Central memory CD8-positive, alpha-beta T cell (primary cell): ENCODE measurements around the gene SPATA6L.

ENCODE experiments used
- ATAC-seq: fragments of 150-1000 bp; cut with Tn5 transposase; replicated peaks from 2 replicates; pipeline ENCODE4 v1.10.0; 2022; ENCODE audit warnings: mild to moderate bottlenecking, moderate FRiP score, moderate number of reproducible peaks; ENCODE audit not compliant: poor library complexity, severe bottlenecking; ENCODE audit errors: extremely low read depth
- DNase-seq, 2 donors: peaks; one replicate each; pipeline ENCODE4 v3.0.0; 2021; ENCODE audit warnings: low spot score in 2 of 2
- H3K27ac Mint-ChIP-seq: one replicate; pipeline ENCODE4 v1.8.0; 2022; ENCODE audit warnings: low read depth, mild to moderate bottlenecking, moderate library complexity, mixed read lengths
- H3K27me3 Mint-ChIP-seq: one replicate; pipeline ENCODE4 v1.8.0; 2022; ENCODE audit warnings: mixed read lengths
- H3K36me3 Mint-ChIP-seq: one replicate; pipeline ENCODE4 v1.8.0; 2022; ENCODE audit warnings: mild to moderate bottlenecking, moderate library complexity, mixed read lengths; ENCODE audit not compliant: insufficient read depth
- H3K4me1 Mint-ChIP-seq: one replicate; pipeline ENCODE4 v1.8.0; 2022; ENCODE audit warnings: mixed read lengths
- H3K4me3 Mint-ChIP-seq: one replicate; pipeline ENCODE4 v1.8.0; 2022; ENCODE audit warnings: mild to moderate bottlenecking, moderate library complexity, mixed read lengths
- H3K9me3 Mint-ChIP-seq: one replicate; pipeline ENCODE4 v1.8.0; 2022; ENCODE audit warnings: mixed read lengths

The SPATA6L gene

GRCh38 chr9:4689687-4690104, 23.4 kb upstream of the SPATA6L start:
- H3K4me3 Mint-ChIP-seq = no peak overlapping the region

GRCh38 chr9:4689021-4689420, 22.7 kb upstream of the SPATA6L start:
- no peaks in the 10 kb centered on the region for H3K27me3 Mint-ChIP-seq
- DNase-seq = no peak
- no peak for ATAC-seq
- H3K4me1 Mint-ChIP-seq = peaks cover 49% of the 10 kb centered on the region
- H3K27ac Mint-ChIP-seq = no peak overlapping the region
- H3K4me3 Mint-ChIP-seq = no peak overlapping the region
- H3K36me3 Mint-ChIP-seq = peaks cover 43% of the 10 kb centered on the region
- no peaks in the 10 kb centered on the region for H3K9me3 Mint-ChIP-seq

More at GRCh38 chr9:4689687-4690104, 23.4 kb upstream of the SPATA6L start:
- Mint-ChIP-seq H3K9me3 (no peaks in the 10 kb centered on the region), H3K36me3 (peaks cover 40% of the 10 kb centered on the region), H3K27ac (no peak overlapping the region), H3K27me3 (no peaks in the 10 kb centered on the region), H3K4me1 (peaks cover 44% of the 10 kb centered on the region)
- ATAC-seq (no peak), DNase-seq (no peak)

DNA sequence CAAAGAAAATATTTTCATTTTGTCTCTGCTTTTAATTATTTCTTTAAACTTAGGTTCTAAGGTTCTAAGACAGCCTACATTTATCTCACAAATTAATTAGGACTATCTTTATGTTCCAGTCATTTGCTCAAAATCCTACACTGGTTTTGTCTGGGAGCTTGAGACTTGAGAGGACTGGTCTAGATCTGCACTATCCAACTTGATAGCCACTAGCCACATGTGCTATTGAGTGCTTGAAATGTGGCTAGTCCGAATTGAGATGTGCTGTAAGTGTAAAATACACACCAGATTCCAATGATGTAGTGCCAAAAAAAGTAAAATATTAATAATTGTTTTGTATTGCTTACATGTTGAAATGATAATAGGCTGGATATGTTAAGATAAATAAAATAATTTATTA, 20.3 kb upstream of the SPATA6L start:
- Mint-ChIP-seq H3K27me3 (no peaks in the 10 kb centered on the region), H3K36me3 (peaks cover 37% of the 10 kb centered on the region), H3K9me3 (no peaks in the 10 kb centered on the region), H3K27ac (peak overlapping the region; percentile 19), H3K4me3 (no peak overlapping the region), H3K4me1 (peaks cover 48% of the 10 kb centered on the region)
- DNase-seq (no peak), ATAC-seq (no peak)

DNA sequence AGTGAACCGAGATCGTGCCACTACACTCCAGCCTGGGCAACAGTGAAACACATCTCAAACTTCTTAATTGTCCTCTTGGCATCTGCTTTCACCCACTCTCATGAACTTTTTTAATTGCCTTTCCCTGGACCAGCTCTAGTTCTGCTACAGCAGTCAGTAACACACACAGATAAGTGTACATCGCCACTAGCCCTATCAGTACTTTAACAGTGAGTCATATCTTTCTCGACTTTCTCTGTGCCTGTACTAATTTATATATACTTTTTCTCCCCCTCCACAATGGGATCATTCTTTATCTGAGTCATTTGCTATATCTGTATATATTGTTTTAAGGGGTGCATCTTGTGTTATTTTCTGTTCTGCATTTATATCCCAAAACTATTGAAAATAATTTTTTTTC, 19.8 kb upstream of the SPATA6L start:
- DNase-seq (no peak), ATAC-seq (no peak)
- peaks cover 37% of the 10 kb centered on the region for H3K36me3 Mint-ChIP-seq
- peaks cover 44% of the 10 kb centered on the region for H3K4me1 Mint-ChIP-seq
- H3K4me3 Mint-ChIP-seq = no peak overlapping the region
- no peaks in the 10 kb centered on the region for H3K27me3 Mint-ChIP-seq
- H3K9me3 Mint-ChIP-seq = no peaks in the 10 kb centered on the region
- peak overlapping the region; percentile 19 for H3K27ac Mint-ChIP-seq

GRCh38 chr9:4684820-4685219, 18.5 kb upstream of the SPATA6L start:
- no peak for ATAC-seq
- peaks cover 27% of the 10 kb centered on the region for H3K36me3 Mint-ChIP-seq
- H3K9me3 Mint-ChIP-seq = no peaks in the 10 kb centered on the region
- no peak for DNase-seq
- peak overlapping the region; percentile 29 for H3K27ac Mint-ChIP-seq
- H3K4me1 Mint-ChIP-seq = peaks cover 33% of the 10 kb centered on the region
- peak overlapping the region; percentile 12 for H3K4me3 Mint-ChIP-seq
- H3K27me3 Mint-ChIP-seq = no peaks in the 10 kb centered on the region

- DNase-seq (no peak), ATAC-seq (no peak)
- Mint-ChIP-seq H3K4me1 (peaks cover 23% of the 10 kb centered on the region), H3K27ac (no peak overlapping the region), H3K9me3 (no peaks in the 10 kb centered on the region), H3K36me3 (peaks cover 15% of the 10 kb centered on the region), H3K27me3 (no peaks in the 10 kb centered on the region), H3K4me3 (no peak overlapping the region)
These were observed 14.5 kb upstream of the SPATA6L start for GRCh38 chr9:4680750-4681149.

- no peak overlapping the region for H3K27ac Mint-ChIP-seq
- H3K4me3 Mint-ChIP-seq = no peak overlapping the region
- DNase-seq (no peak), ATAC-seq (peak; percentile 0)
- peaks cover 12% of the 10 kb centered on the region for H3K36me3 Mint-ChIP-seq
- peaks cover 19% of the 10 kb centered on the region for H3K4me1 Mint-ChIP-seq
- no peaks in the 10 kb centered on the region for H3K9me3 Mint-ChIP-seq
- no peaks in the 10 kb centered on the region for H3K27me3 Mint-ChIP-seq
These were observed 13.9 kb upstream of the SPATA6L start for GRCh38 chr9:4680173-4680525.

DNA sequence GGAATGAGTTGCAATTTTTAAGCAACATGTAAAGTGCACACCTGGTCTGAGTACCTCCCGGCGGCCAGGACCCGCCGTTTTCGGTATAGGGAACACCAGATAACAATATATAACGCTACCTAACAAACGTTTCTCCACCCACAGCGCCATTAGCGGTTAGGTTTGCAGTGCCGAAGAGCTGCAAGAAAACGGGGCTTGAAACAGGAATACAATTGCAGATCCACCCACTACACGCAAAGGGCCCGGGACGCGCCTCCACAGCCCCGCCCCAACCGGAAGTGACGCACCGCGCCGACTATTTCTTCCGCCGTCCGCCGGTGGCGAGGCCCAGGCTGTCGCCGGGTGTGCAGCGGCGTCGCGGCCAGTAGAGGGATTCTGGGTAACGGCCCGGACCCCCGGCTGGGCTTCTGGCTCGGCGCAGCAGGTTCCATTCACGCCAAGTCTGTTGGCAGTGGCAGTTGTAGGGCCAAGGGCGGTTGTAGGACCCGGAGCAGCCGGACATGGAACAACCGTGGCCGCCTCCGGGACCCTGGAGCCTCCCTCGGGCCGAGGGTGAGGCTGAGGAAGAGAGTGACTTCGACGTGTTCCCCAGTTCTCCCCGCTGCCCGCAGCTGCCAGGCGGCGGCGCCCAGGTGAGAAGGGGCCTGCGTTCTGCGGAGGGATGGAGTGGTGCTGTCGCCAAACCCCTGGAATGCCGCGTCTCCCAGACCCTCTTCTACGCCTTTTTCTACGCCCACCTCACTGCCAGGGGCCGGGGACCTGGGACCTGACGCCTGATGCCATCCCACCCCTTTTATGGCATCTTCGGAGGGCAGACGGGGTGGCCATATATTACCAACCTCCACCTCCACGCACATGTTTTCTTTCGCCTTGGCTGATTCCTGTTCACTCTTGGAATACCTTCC, 13.2 kb upstream of the SPATA6L start, which contains the start of gene CDC37L1:
CDC37L1 (plus strand) TSS at position 302 of the 905 bp plus-strand sequence; CDS start at position 501, 199 bp downstream.
- Mint-ChIP-seq H3K4me1 (peaks cover 12% of the 10 kb centered on the region), H3K36me3 (peaks cover 8% of the 10 kb centered on the region), H3K4me3 (no peak within 1 kb of the TSS), H3K27me3 (no peaks in the 10 kb centered on the region), H3K27ac (no peak within 1 kb of the TSS), H3K9me3 (no peaks in the 10 kb centered on the region)
- ATAC-seq (peak; percentile 95), DNase-seq (peak; percentile 99 to 100)

DNA sequence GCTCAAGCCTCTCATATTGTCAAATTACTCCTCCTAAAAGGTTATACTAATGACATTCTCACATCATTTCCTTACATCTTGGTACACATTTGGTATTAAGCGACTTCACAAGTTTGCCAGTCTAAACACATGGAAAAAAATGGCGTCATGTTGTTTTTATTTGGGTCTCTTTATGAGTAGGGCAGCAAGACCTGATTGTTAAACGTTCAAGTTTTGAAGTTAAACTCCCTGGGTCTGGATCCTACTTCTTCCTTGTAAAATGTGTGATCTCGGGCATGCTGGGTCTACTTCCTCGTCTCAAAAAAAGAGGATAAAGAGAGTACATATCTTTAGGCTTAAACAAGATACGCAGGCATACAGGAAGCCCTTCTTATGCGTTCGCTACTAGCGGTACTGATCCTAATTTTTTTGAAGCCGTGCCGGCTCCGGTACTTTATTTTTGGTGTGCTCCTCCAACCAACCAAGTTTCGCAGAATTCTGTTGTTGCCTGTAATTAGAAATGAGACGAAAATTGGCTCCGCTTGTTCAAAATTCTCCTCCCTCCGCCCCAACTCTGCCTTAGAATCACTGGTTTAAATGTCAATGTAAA, 12.5 kb upstream of the SPATA6L start:
- ATAC-seq (peak; percentile 27), DNase-seq (peak in 1 of 2 donors; percentile 33)
- no peak overlapping the region for H3K27ac Mint-ChIP-seq
- no peaks in the 10 kb centered on the region for H3K9me3 Mint-ChIP-seq
- peaks cover 9% of the 10 kb centered on the region for H3K4me1 Mint-ChIP-seq
- peaks cover 5% of the 10 kb centered on the region for H3K36me3 Mint-ChIP-seq
- H3K4me3 Mint-ChIP-seq = no peak overlapping the region
- no peaks in the 10 kb centered on the region for H3K27me3 Mint-ChIP-seq

DNA sequence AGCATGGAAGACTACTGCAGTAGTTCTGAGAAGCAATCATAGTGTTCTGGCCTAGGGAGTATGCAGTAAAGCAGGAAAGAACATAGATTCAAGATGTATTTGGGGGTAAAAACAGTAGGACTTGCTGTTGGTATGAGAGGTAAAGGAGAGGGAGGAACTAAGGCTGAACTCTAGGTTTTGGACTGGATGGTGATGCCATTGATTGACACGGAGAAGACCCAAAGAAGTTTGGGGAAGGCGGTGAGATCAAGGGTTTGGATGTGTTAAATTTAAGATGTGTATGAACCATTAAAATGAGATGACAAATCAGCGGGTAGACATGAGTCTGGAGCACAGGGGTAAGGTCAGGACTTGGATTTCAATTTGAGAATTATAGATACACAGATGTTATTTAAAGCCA, 11.1 kb upstream of the SPATA6L start:
- ATAC-seq (no peak), DNase-seq (no peak)
- Mint-ChIP-seq H3K4me3 (no peak overlapping the region), H3K36me3 (peaks cover 3% of the 10 kb centered on the region), H3K27ac (no peak overlapping the region), H3K9me3 (no peaks in the 10 kb centered on the region), H3K27me3 (no peaks in the 10 kb centered on the region), H3K4me1 (no peaks in the 10 kb centered on the region)

- H3K27me3 Mint-ChIP-seq = no peaks in the 10 kb centered on the region
- H3K27ac Mint-ChIP-seq = no peak overlapping the region
- DNase-seq = no peak
- ATAC-seq = no peak
- H3K4me1 Mint-ChIP-seq = no peaks in the 10 kb centered on the region
- H3K4me3 Mint-ChIP-seq = no peak overlapping the region
- H3K36me3 Mint-ChIP-seq = no peaks in the 10 kb centered on the region
- H3K9me3 Mint-ChIP-seq = no peaks in the 10 kb centered on the region
These were observed 8.5 kb upstream of the SPATA6L start for GRCh38 chr9:4674783-4675182.

GRCh38 chr9:4671737-4672136, 5.5 kb upstream of the SPATA6L start:
- DNase-seq (no peak), ATAC-seq (no peak)
- H3K4me3 Mint-ChIP-seq = no peak overlapping the region
- H3K9me3 Mint-ChIP-seq = no peaks in the 10 kb centered on the region
- no peak overlapping the region for H3K27ac Mint-ChIP-seq
- no peaks in the 10 kb centered on the region for H3K27me3 Mint-ChIP-seq
- peaks cover 2% of the 10 kb centered on the region for H3K36me3 Mint-ChIP-seq
- peaks cover 12% of the 10 kb centered on the region for H3K4me1 Mint-ChIP-seq

DNA sequence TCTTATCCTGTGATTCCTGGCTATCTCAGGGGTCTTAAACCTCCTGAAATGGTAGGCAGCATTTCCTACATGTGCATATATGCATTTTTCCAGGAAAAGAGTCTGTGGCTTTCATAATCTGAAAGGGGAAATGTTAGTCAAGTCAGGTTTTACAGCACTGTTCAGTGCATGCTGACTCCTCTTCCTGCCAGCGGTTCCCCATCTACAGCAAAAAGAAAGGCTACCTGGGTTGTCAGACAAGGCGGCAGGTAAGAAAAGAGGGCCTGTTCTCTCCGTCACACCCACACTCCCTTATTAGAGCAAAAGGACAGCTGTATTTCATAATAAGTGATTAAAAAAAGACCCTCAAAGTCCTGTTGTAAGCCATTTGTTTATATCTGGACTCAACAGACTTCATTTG, 4.3 kb upstream of the SPATA6L start:
- Mint-ChIP-seq H3K9me3 (no peaks in the 10 kb centered on the region), H3K27me3 (no peaks in the 10 kb centered on the region), H3K36me3 (peaks cover 6% of the 10 kb centered on the region), H3K27ac (no peak overlapping the region), H3K4me1 (peaks cover 23% of the 10 kb centered on the region), H3K4me3 (no peak overlapping the region)
- ATAC-seq (no peak), DNase-seq (no peak)
